ENCODE data around the gene LIF. TPM values are rescaled to one million over a fixed set of nuclear protein-coding genes. Genes with fewer than 3 reads are reported as not detected.

Gene LIF
- total RNA-seq, 1 experiment from 2014 or later = 75.4 TPM

GRCh38 chr22:30289141-30289979, 42.8 kb upstream of the LIF start, which contains the start of gene CASTOR1:
Gene CASTOR1, minus strand, starts transcription at chr22:30289505. Its CDS starts 8 bp downstream, at chr22:30289497.
- Histone ChIP-seq H3K9me3 (ENCODE audit: control insufficient read depth in 1 of 2, insufficient read depth in 1 of 2, low read depth in 1 of 2, low read length in 2 of 2) (no peaks in the 10 kb centered on the region), H2AFZ (ENCODE audit: low read depth, low read length, poor library complexity, severe bottlenecking) (no peak within 1 kb of the TSS), H3K9me2 (ENCODE audit: insufficient read depth) (no peaks in the 10 kb centered on the region), H3K4me1 (ENCODE audit: control insufficient read depth in 1 of 2, insufficient read depth in 2 of 2, low read length in 2 of 2) (peaks cover 37 to 54% of the 10 kb centered on the region in 2 experiments), H3K4me3 (replicated peaks in 1 of 2; ENCODE audit: low read depth in 1 of 2, low read length in 2 of 2) (peak within 1 kb of the TSS; percentile 65 to 80), H4K20me1 (ENCODE audit: insufficient read depth) (no peaks in the 10 kb centered on the region), H3K9ac (ENCODE audit: low read length) (peak within 1 kb of the TSS; percentile 70), H3K27ac (ENCODE audit: low read depth, low read length) (peak within 1 kb of the TSS; percentile 53), H3K4me2 (ENCODE audit: low read length) (peak within 1 kb of the TSS; percentile 97), H3K27me3 (ENCODE audit: insufficient read depth, low read length) (no peaks in the 10 kb centered on the region), H3K36me3 (ENCODE audit: control insufficient read depth in 1 of 2, insufficient read depth in 2 of 2, low read length in 2 of 2) (peaks cover 2 to 4% of the 10 kb centered on the region in 2 experiments; a peak in 2 of 4 replicates), H3K79me2 (ENCODE audit: insufficient read depth, low read length) (no peaks in the 10 kb centered on the region)
- ChIA-PET RAD21 (ENCODE audit: low non-redundant PET in 1 of 2, low total read pairs in 2 of 2, uncharacterized antibody in 2 of 2, unreplicated experiment in 2 of 2) (interaction anchor here (0.8 to 2.0 kb wide), 3 partner anchors 38 to 95 kb away, joined by 3 to 21 read pairs (median 3); partner anchors contain the start of gene TBC1D10A (in 2 of the 2)), POLR2A (interaction anchor here (0.7 to 1.9 kb wide), 5 partner anchors 12 to 134 kb away, joined by 3 to 10 read pairs (median 6); partner anchors contain the start of gene TBC1D10A), CTCF (interaction anchor here (1.0 to 5.4 kb wide), 8 partner anchors 13 to 184 kb away, joined by 3 to 81 read pairs (median 5); partner anchors contain the start of genes RNF215 and TBC1D10A)
- DNase-seq (ENCODE audit: low read depth, low spot score) = peak; percentile 96
- intact Hi-C loops (cut with micrococcal nuclease) = loop anchor here (1.0 to 5.0 kb wide), 2 partner anchors 38 to 138 kb away; partner anchors contain the start of gene MTFP1
- BruUV-seq (replicated peaks) = no TSS peak
- ATAC-seq = peak; percentile 87
- TF ChIP-seq EGR1 (IDR thresholded peaks at IDR 0.05; ENCODE audit: low read depth) = no peak; the same call in 1 of the 2 replicates
- TF ChIP-seq CBX3 (IDR thresholded peaks at IDR 0.05; ENCODE audit: low read depth) = no peak
- no peak for TF ChIP-seq YY1 (IDR thresholded peaks at IDR 0.05; ENCODE audit: extremely low read depth, insufficient replicate concordance, low read depth, low read length)
- TF ChIP-seq JUND (IDR thresholded peaks at IDR 0.05) = no peak
- no peak for TF ChIP-seq ZNF274 (IDR thresholded peaks at IDR 0.05; ENCODE audit: low read depth, low read length)
- no peak for TF ChIP-seq RAD21 (IDR thresholded peaks at IDR 0.05; ENCODE audit: low read depth)
- no peak for TF ChIP-seq ZBTB33 (IDR thresholded peaks at IDR 0.05; ENCODE audit: extremely low read depth, insufficient replicate concordance, low read length)
- TF ChIP-seq SIN3A (IDR thresholded peaks at IDR 0.05; ENCODE audit: low read depth) = no peak
- TF ChIP-seq SP1 (IDR thresholded peaks at IDR 0.05; ENCODE audit: low read depth) = peak; percentile 47
- TF ChIP-seq ELF1 (IDR thresholded peaks at IDR 0.05; ENCODE audit: borderline replicate concordance, low read depth) = no peak
- no peak for TF ChIP-seq FOSL1 (IDR thresholded peaks at IDR 0.05; ENCODE audit: low read depth)
- TF ChIP-seq TCF7L2 (IDR thresholded peaks at IDR 0.05; ENCODE audit: borderline replicate concordance, extremely low read depth, insufficient read depth, insufficient read length) = peak; percentile 83
- peak; percentile 68; the same call in 1 of the 2 replicates for TF ChIP-seq MAX (IDR thresholded peaks at IDR 0.05)
- TF ChIP-seq CTCF (IDR thresholded peaks at IDR 0.05 in 2 of 3, conservative IDR thresholded peaks at IDR 0.05 in 1 of 3; ENCODE audit: borderline replicate concordance in 1 of 3, insufficient read depth in 1 of 3, low read depth in 2 of 3, low read length in 2 of 3) = no peak
- TF ChIP-seq POLR2A (IDR thresholded peaks at IDR 0.05; ENCODE audit: borderline replicate concordance, extremely low read depth, insufficient read depth, insufficient read length) = no peak
- TF ChIP-seq CEBPB (IDR thresholded peaks at IDR 0.05; ENCODE audit: low read depth) = no peak
- peak; percentile 32; the same call in 1 of the 2 replicates for TF ChIP-seq POLR2AphosphoS5 (IDR thresholded peaks at IDR 0.05; ENCODE audit: low read depth, low read length)
- no peak for TF ChIP-seq ATF3 (IDR thresholded peaks at IDR 0.05)
- no peak for TF ChIP-seq SRF (IDR thresholded peaks at IDR 0.05; ENCODE audit: low read depth)
- TF ChIP-seq EZH2 (IDR thresholded peaks at IDR 0.05) = no peak
- no peak for TF ChIP-seq EZH2phosphoT487 (IDR thresholded peaks at IDR 0.05; ENCODE audit: borderline replicate concordance)
